HG03571 (cell line): ENCODE results near the gene PDZRN3.

Experiments used
- ATAC-seq: cut with Tn5 transposase; IDR thresholded peaks from one replicate; pipeline ENCODE4 v1.9.1; 2021; ENCODE audit not compliant: unreplicated experiment

Gene PDZRN3

DNA sequence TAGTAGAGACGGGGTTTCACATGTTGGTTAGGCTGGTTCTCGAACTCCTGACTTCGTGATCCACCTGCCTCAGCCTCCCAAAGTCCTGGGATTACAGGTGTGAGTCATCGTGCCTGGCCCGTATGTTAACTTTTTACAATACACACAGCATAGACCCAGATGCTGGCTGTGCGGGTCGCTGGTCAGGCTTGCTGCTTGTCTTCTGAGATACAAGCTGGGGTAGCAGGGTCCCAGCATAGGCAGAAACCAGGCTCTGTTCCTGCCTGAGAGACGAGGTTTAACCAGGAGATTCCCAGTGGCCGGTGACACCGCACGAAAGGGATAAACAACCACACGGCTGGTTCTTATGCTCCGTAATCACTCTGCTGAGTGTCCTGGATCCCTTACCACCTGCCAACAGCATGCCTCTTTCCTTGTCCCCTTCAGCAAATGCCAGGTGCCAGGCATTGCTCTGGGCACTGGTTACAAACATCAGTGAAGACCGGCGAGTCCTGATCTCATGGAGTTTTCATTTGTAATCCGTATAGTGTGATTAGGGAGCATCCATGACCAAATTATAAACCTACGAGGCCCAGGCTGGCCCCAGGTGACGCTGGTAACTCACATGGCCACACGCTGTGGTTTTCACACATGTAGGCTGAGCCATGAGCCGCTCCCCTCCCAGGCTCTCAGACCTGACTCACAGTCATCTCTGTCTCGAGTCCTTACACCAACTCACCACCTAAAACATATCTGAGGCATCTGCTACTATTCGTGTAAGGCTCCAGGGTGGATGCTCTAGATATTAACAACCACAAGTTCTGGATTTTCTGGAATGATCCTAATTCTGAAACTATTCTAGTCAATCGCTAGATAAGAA, 125.7 kb downstream of the PDZRN3 start:
- no peak for ATAC-seq

GRCh38 chr3:73497646-73498406, 126.9 kb downstream of the PDZRN3 start:
- no peak for ATAC-seq

- ATAC-seq, result no peak
Measured at GRCh38 chr3:73493543-73494308, 131.0 kb downstream of the PDZRN3 start.

DNA sequence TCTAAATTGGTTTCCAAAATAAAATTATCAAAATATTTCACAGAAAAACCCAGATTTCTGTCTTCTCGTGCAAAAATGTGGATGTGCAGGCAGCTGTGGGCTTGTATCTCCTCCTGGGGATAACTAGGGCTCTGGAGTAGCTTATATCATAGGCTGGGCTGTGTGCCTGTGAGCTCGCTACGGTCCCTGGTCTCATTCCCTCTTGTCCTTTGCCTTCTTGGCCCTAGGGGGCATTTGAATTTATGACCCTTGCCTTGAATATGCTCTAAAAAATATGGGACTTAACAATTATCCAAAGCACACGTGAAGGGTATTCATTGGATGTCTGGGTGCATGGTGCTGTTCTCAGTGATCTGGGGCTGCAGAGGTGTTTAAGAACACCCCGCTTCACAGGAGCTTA, 132.6 kb downstream of the PDZRN3 start:
- ATAC-seq, result no peak

- no peak for ATAC-seq
Measured at GRCh38 chr3:73491287-73491662, 133.5 kb downstream of the PDZRN3 start.

GRCh38 chr3:73490453-73491286, 134.1 kb downstream of the PDZRN3 start:
- no peak for ATAC-seq

- no peak for ATAC-seq
Measured at GRCh38 chr3:73485877-73486330, 138.8 kb downstream of the PDZRN3 start.

GRCh38 chr3:73484656-73485248, 140.0 kb downstream of the PDZRN3 start:
- peak; percentile 83 for ATAC-seq

DNA sequence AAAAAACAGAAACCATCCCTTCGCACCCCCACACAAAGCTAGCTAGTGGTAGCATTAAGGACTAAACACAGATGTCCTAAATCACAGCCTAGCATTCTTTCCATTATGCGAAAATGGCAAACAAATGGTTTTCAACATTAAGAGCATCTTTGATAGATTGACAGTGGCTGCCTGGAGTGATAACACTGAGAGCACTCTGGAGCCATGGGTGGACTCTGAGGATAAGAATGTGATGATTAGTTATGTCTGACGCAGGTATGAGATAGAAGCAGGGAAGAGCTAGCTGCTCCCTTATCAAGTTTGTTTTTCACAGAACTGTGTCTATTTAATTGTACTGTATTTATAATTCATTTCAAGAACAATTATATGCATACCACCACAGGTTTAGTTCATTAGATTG, 142.9 kb downstream of the PDZRN3 start:
- ATAC-seq, result no peak

GRCh38 chr3:73480187-73480672, 144.5 kb downstream of the PDZRN3 start:
- no peak for ATAC-seq

DNA sequence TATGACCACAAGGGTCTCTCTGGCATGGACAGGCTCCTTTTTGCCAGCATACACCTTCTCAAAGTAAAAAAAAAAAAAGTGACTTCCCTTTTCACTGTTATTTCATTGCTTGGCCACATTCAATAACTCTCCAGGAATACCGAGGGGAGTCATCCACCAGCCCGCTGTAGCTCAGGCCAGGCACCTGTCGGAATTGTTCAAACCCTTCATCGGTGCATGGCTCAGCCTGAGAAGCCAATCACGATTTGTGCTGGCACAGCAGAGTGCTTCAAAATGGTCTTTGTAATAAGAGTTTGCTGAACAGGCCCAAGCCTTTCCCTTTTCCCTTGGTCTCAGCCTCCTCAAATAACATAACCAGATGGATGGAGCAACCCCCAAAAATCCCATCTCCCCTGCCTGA, 145.4 kb downstream of the PDZRN3 start:
- no peak for ATAC-seq

- no peak for ATAC-seq
Measured at GRCh38 chr3:73478858-73479257, 145.9 kb downstream of the PDZRN3 start.

DNA sequence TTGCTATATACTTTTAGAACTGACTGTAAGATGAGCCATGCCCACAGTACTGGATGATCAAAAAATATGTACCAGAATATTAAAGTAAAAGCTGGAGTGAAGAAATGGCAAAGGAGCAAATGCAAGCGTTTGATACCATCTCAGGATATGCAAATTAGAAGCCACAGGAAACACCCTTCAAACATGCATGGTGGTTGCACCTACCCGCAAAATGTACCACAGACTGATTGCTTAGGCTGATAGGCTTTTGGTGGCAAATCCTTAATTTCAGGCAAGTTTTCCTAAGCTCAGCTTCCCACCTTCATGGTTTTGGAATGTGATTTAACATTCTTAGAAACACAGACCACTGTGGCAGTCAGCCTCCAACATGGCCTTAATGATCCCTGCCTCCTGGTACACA, 149.0 kb downstream of the PDZRN3 start:
- ATAC-seq, result no peak

DNA sequence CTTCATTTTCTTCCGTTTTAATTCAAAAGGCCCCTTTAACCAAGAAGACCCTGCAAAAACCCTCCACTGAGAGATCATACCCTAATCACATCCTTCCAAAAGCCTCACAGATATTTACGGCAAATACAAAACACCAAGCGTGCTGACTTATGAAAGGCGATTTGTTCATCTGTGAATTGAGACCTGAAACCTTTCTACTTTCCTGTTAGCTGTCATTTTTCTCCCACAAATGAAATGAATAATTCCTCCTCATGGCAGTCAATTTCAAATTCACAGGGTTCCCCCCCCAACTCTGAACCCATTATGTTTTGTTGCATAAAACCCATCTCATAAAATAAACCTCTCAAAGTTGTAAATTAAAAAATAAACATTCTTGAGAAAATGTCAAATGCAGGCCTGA, 149.6 kb downstream of the PDZRN3 start:
- no peak for ATAC-seq

GRCh38 chr3:73474619-73475018, 150.1 kb downstream of the PDZRN3 start:
- ATAC-seq, result no peak

DNA sequence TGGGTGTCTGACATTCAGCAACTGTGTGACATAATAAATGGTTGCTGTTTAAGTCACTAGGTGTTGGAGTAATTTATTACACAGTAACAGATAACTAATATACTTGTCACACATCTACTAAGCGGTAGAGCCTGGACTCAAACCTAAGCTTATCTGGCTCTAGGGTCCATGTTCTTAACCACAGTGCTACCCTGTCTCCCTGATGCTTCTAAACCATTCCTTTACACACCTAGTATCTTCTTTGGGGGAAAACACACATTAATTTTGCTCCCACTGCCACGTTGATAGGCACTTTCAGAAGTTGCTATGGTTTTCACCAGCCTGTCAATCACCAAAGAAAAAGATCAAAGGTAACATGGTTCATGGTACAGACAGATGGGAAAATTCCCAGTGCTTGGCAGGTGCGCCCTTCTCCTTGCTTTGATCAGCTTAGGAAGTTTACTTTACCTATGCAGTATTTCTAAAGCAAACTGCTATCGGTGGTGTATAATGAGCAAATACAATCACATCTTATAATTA, 150.8 kb downstream of the PDZRN3 start:
- ATAC-seq, result no peak

DNA sequence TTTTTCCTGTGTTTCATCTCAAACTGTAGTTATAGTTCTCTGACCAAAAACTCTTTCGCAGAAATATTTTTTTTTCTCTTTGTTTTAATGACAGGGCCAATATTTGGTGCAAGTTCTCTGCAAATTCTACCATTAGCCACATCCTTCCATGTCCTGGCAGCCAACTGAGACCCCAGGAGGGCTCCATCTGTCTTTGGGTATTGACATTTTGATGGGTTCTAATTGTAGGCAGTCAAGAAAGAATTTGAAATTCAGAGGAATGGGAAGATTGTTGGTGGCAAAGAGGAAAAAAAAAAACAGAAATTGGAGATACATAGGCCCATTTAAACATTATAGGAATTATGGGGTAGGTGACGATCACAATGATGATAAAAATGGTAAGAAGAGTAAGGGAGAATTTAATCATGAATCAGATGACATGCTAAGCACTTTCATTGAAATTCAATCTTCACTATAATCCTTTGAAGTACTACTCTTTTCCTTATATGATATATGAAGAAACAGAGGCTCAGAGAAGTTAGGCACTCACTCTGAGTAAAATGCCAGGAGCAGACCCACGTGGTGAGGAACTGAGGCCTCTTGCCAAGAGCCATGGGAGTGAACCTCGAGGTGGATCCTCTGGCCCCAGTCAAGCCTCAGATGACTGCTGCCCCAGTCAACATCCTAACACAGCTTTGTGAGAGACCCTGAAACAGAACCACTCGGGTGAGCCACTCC, 151.4 kb downstream of the PDZRN3 start:
- no peak for ATAC-seq

- ATAC-seq, result no peak
Measured at GRCh38 chr3:73471986-73472787, 152.6 kb downstream of the PDZRN3 start.
